Activated T-cell treated with anti-CD3 and anti-CD28 coated beads, Interleukin-2, amount 50 U/mL, for 1 hour (primary cell): ENCODE measurements around the gene TTC13.
"Not testable (repeated sequence)": the region's sequence is repeated elsewhere in the genome, so short reads cannot be mapped to it uniquely, and the experiment has no call there.

Source experiments
- DNase-seq: peaks from one replicate; pipeline ENCODE4 v3.0.0-alpha.2; 2020

The TTC13 gene

DNA sequence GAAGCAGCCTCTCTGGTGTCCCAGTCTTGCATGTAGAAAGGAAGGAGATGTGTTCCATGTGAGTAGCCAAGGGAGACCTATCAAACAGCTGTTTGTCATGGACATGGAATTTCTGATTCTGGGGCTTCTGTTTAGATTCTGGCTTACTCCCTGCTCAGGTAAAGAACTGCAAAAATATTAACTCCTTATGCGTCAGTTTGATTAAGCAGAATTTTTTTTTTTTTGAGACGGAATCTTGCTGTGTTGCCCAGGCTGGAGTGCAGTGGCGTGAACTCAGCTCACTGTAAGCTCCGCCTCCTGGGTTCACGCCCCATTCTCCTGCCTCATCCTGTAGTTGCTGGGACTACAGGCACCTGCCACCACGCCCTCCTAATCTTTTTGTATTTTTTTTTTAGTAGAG lies 7.0 kb upstream of the TTC13 start:
- DNase-seq = no peak

DNA sequence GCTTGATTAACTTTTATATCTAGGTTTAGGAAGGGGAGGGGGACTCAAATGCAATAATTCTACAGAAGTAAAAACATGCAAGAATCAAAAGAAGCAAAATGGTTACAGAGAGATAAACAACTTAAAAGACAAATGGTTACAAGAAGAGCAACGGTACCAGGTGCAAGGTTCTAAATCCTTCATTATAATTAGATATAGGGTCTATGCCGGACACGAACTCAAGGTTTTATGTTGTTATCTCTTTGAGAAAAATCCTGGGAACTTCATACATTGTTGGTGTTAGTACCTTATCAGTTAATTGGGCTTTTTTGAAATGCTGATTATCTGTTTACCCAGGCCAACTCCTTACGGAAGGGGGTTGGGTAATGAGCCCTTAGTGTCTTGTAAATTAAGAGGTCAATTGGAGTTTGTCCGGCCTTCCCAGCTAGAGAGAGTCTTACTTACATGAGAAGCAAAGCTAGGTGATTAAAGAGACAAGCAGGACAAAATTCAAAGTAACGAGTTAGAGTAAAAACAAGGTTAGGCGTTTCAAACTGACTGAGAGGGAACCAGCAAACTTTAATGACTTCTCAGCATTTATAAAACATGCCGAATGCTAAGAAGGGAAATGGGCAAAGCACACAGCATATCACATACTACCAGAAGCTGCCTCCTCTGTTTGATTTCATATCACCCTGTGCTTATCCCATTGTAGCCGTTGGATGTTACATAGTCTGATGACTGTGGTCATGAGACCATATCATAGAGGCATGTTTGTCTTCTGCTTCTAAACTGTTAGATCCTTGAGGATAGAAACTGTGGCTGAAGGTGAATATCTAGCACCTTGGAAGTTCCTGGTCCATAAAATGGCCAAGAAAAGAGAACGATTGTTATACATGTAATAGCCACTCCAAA lies 6.2 kb upstream of the TTC13 start:
- DNase-seq = not testable (repeated sequence)

DNA sequence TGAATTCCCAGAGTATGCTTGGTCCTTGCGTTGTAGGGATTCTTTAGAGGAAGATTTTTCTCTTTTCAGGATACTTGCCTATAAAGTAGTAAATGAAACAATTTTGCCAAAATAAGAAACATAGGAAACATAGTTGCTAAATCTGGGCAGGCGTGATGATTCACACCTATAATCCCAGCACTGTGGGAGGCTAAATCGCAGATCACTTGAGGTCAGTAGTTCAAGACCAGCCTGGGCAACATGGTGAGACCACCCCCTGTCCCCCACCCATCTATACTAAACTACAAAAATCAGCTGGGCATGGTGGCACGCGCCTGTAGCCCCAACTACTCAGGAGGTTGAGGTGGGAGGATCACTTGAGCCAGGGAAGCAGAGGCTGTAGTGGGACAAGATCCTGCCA lies 5.2 kb upstream of the TTC13 start:
- no peak for DNase-seq

DNA sequence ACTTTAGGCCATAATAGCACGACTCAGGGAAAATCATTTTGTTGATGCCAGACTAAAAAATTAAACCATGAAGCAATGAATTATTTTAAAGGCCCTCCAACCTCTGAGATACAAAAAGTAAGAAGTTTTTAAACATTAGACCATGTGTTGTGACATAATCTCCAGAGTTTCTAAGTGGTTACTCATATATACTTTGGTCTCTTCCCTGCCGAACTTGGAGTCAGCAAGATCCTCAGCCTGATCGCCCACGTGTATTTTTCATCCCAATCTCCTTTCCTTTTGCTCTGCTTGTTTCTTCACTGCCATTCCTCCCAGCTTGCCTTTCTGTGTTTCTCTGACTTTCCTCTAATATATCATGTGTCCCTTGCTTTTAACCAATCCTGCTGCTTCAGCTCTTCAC lies 4.0 kb upstream of the TTC13 start:
- no peak for DNase-seq

DNA sequence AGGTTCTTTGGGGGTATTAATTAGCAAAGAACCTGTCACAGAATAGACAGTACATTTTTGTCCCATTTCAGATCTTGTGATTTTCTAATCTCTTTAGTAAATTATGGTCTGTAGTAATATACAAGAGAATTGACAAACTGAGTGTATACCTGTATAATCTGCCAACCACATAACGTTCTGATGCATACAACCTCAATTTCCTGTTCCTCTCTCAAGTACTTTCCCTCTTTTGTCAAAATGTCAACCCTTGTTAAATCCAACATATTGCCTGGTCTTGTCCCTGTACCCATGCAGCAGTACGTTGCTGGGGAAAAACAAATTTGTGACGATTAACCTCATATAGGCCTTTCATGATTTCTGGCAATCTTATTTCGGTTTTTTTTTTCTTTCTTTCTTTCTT lies 1.3 kb upstream of the TTC13 start:
- no peak for DNase-seq

DNA sequence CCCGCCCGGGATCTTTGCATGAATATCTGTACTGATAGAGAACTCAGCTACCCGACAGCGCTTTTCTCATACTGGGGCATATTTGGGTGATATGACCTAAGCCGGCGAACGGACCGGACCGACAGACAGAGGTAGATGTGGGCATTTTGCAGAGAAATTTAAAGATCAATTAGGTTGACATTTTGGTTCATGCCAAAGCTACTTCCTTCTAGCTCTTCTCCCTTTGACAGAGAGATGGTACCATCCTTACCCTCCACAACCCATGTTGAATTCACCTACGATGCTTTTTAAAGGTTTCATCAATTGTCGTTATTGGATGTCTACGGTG lies 692 bp upstream of the TTC13 start:
- DNase-seq = no peak

DNA sequence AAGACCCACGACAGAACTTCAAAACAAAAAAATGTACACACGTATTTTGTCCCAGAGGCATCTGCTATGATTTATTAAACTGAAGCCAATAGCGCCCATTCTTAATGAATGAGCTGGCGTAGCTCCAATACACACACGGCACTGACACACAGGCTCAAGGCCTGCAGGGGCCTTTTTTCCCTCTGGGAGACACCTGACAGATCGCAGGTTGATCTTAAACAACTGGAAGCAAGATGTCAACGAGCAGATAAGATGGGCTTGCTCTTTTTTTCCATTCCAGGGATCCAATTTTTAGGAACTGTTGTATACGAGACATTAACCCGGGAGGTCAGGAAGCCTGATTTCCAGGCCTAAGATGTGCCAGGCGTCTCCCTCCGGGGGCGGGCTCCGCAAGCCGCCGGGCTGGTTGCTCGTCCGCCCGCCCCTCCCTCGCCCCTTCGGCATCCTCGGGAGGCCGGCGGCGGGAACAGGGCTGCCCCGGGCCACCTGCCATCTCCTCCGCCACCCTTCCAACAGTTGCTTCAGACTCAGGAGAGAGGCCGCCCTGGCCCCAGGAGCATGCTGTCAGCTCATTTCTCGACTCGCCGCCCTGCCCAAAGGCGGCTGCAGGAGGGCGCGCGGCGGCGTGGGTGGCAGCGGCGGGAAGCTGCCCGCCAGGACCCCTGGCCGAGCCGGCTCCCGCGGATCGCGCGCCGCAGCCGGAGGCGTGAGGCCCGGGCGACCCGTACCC lies 735 bp downstream of the TTC13 start:
- peak; percentile 47 for DNase-seq

DNA sequence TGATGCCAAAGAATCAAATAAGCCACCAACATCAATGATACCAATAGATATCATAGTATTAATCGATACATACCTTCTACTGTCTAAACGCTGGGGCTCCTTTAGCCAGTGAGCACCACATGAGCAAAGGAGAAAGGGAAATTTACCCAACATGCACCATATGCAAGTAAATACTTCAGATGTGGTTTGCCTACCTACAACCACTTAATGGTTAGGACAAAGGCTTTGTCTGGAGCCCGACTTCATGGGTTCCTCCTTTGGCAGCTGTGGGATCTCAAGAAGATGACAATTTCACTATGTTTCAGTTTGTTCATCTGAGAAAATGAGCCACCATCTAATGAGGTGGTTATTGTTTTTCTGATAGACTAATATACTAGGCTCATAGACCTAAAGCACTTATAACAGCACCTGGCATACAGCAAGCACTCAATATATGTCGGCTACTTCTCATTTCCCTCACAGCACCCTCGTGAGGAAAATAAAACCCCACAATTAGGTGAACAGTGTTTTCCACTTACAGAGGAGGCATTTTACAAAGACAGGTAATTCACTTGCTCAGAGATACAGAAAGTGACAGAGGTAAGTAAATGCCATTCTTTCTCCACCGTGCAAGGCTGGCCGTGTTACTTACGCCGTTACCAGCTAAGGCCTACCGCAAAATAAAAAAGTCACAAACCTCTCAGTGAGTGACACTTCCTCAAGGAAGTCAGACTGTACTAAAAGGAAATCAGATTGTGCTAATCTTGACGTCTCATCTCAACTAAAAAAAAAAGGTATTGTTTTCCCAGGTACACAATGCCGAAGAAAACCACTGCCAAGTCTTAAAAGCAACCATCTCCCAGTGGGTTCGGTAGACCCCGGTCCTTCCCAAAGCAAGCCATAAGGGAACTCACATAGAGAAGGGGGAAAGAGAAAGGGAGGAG lies 1.6 kb downstream of the TTC13 start:
- DNase-seq = peak; percentile 35

DNA sequence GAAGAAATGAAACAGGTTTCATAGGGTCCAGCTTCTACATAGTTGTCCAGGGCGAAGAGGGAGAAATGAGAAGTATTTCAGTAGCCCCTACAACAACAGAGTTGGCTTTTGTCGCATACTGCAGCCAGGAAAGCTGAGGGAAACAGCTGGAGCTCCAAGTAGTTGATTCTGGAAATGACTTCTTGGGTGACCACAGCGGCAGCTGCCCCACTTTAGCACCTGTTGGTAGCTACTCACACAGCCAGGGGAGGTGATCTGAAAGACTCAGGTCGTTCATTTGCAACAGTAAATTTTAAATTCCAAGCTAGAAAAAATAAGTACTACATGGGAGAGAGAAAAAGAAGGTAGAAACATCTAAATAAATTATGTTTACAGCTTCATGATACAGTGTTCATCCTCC lies 2.3 kb downstream of the TTC13 start:
- no peak for DNase-seq

DNA sequence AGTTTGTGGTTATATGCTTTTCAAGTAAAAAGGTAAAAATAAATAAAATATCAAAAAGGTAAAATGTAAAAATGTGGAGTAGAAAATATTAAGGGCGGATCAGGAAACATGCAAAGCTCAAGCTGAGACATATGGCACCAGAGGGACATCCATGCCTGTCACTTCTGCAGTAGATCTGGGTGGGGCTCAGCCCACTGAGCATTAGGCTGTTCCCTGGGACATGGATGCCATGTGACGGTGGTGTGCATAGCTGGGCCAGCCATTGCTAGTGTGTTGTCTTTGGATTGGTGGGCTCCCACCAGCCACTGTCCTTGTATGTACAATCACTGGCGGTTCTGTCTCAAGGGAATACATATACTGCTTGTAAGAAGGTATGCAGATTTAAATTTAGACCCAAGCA lies 3.0 kb downstream of the TTC13 start:
- DNase-seq = no peak

DNA sequence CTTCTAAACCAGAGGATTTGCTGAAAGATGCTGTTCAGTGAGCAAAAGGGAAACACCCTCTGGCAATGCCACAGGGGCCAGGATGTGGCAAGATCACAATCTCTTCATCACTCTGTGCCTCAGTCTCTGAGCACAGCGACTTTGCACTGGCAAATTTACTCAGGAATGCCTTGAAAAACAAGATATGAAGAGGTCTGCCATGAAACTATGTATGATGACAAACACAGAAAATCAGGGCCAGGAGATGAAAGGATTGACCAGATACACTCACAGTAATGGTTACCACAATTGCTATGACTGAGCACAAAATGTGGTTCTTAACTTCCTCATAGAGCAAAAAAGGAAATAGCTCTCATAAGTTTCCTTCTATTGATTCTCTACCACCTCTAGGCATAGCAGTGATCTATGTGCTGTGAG lies 5.8 kb downstream of the TTC13 start:
- peak; percentile 58 for DNase-seq

DNA sequence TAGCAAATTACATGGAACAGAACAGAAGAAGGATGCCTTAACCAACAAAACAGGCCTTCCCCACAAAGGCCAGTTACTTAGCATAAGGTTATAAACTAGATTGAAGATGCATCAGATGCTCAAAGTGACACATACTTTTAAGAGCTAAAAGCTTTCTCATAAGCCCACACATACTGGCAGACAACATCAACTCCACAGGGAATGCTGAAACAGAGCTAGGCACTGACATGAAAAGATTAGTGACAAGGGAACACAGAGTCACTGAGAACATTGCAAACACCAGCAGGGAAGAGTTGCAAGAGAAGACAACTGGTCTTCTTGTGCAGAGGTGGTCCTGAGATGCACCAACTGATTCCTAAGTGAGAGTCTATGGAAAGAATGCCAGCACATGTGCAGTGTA lies 6.9 kb downstream of the TTC13 start:
- no peak for DNase-seq

DNA sequence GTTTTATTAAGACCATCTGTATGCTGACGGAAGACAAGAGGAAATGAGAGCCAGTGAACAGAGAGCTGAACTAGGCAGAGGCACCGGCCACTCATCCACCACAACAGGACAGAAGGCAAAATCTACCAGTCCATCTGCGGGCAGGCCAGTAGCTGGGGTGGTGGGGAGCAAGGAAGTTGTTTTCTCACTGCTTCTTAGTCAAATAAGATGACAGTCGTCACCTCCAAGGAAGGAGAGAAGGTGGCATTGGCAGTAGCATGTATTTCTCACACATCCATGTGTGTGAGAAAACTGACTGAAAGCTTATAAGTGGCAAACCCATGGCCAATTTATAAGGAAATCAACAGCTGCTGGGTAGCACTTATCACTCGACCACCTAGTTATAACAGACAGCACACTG lies 8.2 kb downstream of the TTC13 start:
- no peak for DNase-seq

DNA sequence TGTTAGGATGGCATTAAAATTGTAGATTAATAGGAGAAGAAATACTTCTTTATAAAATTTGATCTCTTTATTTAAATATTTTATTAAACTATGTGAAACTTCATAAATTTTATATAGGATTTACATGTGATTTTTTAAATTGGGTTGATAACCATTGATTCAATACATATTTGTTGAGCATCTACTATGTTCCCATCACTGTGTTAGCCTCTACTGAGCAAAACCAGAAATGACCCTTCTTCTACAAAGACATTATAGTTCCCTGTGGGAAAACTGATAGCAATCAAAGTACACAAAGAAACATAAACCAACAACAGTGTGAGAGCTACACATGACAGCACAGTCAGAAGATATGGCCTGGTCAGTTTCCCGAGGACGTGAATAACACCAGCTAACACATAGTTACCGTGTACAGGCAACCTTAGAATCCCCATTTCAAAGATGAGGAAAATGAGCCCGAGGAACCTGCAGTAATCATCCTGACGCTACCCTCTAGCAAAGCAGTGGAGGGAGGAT lies 12.2 kb downstream of the TTC13 start:
- DNase-seq = no peak

DNA sequence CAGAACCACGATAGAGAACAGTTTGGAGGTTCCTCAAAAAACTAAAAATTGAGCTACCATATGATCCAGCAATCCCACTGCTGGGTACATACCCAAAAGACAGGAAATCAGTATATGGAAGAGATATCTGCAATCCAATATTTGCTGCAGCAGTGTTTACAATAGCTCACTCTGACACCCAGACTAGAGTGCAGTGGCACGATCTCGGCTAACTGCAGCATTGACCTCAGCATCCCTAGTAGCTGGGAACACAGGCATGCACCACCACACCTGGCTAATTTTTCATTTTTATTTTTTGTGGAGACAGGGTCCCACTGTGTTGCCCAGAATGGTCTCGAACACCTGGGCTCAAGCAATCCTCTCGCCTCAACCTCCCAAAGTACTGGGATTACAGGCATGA lies 13.1 kb downstream of the TTC13 start:
- DNase-seq = no peak

DNA sequence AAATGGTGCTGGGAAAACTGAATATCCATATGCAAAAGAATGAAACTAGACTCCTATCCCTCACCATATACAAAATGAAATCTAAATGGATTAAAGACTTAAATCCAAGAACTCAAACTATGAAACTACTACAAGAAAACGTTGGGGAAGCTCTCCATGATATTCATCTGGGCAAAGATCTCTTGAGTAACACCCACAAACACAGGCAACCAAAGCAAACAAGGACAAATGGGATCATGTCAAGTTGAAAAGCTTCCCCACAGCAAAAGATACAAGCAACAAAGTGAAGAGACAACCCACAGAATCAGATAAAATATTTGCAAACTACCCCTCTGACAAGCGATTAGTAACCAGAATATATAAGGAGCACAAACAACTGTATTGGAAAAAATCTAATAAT lies 13.8 kb downstream of the TTC13 start:
- no peak for DNase-seq

DNA sequence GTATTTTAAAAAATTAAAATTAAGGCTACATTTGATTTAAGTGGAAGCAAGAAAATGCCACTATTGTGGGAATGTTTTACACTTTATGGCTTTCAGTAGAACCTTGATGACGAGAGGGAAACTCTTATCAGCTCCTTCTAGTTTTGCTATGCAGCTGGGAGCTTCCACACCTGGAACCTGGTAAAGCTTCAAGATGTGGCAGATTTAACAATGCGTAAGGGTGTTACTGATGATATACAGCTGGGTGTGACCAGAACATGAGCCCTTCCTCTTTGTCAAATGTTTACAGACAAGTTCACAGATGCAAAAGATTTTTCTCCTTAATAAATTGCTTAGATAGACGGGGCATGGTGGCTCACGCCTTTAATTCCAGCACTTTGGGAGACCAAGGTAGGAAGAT lies 20.3 kb downstream of the TTC13 start:
- DNase-seq = no peak

DNA sequence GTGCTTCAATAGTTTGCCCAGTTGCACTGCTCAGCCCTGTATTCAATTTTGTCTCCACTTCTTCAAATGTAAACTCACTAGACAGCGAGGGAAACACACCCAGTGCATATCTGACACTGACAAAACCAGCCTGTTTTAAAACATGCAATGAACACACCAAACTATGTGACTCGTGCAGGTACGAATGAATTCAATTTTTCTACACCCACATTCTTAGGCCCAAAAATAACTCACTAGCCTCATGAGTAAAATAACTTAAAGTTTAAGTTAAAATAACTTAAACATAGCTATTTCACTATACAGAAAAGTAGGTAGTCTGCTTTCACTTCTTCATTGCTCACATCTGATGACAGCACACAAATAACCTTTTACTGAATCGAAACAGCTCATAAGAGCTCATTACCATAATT lies 21.1 kb downstream of the TTC13 start:
- DNase-seq = no peak

DNA sequence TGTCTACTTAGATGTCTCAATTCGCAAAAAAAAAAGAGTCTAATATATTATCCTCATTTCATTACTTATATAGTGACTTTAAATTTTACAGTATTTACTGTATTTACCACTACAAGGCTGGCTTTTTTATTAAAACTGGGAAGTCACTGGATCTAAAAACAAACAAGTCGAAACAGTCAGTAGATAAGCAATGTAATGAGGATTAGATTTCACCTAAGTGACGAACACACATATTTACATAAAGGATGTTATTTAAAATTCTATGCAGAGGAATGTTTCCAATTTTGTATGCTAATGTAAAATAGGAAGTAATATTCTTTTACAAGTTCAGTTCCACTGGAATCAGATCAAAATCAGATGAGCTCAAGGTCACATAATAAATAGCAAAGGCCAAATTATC lies 28.3 kb downstream of the TTC13 start:
- DNase-seq = no peak

DNA sequence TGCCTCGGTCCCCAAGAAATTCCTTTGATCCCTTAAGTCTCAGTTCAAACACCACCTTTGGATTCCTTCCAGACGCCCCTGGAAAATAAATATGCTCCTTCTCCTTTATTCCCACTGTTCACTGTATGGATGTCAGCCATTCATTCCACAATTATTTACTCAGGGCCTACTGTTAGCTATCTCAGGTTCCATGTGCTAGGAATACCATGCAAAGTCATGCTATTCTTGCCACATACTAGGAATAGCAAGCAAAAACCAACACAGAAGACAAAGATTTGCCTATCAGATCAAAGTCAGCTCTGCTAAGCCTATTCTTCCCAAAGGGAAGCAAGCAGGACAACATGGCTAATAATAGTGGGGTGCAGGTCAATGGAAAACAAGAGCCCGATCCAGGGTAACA lies 29.8 kb downstream of the TTC13 start:
- DNase-seq = no peak

DNA sequence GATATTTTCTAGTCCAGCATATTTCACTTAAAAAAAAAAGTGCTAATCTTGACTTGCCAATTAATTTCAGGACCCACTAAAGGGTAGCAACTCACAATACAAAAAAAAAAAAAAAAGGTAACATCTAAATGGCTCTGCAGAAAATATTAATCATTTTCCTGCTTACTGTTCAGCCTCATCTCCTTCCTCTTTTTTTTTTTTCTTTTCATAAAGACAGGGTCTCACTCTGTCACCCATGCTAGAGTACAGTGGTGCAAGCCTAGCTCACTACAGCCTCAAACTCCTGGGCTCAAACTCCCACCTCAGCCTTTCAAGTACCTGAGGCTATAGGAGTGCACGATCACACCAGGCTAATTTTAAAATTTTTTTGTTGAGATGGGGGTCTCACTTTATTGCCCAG lies 30.4 kb downstream of the TTC13 start:
- no peak for DNase-seq

DNA sequence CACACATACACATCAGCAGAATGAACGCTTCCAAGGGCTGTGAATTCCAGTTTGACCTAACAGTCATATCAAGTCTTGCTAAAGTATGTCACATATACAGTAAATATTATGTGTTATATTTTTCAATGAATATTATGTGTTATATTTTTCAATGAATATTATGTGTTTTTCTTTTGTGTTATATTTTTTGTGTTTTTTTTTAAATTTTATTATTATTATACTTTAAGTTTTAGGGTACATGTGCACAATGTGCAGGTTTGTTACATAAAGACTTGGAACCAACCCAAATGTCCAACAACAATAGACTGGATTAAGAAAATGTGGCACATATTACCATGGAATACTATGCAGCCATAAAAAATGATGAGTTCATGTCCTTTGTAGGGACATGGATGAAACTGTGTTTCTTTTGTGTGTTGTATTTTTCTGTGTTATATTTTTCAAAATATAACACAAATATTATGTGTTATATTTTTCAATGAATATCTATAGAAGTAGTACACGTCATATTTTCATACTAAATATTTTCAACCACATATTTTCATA lies 35.5 kb downstream of the TTC13 start:
- DNase-seq = no peak

DNA sequence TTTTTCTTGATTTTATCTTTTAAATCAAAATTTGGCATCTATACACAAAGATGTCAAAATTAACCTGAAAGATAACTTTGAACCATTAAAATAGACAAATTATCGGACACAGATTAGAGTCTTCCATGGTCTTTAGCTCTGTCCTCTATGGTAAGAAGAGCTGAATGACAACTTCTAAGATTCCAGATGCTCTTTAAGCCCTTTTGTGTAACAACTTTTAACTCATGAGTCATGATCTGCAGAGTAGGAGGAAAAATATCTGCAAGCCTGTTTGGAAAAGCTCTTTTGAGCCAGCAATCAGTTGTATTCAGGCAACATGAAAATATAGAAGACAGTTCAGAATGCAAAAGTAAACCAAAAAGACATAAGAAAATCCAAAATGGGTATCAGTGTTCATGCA lies 37.8 kb downstream of the TTC13 start:
- no peak for DNase-seq
